Measurements from ENCODE around the gene INPP5B.
"Not testable (repeated sequence)": the region's sequence is repeated elsewhere in the genome, so short reads cannot be mapped to it uniquely, and the experiment has no call there.

The INPP5B gene

GRCh38 chr1:37948166-37948565 lies 1.3 kb upstream of the INPP5B start:
- no peak for DNase-seq (ENCODE audit: low read depth)

DNA sequence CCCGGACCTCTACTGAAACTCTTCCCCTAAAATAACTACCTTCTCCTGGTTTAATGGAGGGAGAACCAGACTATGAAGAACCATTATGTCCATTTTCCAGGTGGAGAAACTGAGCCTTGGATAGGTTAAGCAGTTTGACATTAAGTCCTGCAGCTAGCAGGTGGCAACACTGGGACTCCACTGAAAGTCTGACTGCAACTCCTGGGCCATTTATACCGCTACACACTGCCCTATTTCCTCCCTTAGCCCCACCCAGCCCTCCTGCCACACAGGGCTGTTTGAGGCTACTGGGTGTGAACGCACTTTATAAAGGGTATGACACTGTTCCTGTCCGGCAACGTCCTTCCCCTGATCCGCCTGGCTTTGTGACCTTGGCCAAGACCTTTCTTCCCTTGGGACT lies 511 bp upstream of the INPP5B start:
- DNase-seq (ENCODE audit: low read depth), result no peak

DNA sequence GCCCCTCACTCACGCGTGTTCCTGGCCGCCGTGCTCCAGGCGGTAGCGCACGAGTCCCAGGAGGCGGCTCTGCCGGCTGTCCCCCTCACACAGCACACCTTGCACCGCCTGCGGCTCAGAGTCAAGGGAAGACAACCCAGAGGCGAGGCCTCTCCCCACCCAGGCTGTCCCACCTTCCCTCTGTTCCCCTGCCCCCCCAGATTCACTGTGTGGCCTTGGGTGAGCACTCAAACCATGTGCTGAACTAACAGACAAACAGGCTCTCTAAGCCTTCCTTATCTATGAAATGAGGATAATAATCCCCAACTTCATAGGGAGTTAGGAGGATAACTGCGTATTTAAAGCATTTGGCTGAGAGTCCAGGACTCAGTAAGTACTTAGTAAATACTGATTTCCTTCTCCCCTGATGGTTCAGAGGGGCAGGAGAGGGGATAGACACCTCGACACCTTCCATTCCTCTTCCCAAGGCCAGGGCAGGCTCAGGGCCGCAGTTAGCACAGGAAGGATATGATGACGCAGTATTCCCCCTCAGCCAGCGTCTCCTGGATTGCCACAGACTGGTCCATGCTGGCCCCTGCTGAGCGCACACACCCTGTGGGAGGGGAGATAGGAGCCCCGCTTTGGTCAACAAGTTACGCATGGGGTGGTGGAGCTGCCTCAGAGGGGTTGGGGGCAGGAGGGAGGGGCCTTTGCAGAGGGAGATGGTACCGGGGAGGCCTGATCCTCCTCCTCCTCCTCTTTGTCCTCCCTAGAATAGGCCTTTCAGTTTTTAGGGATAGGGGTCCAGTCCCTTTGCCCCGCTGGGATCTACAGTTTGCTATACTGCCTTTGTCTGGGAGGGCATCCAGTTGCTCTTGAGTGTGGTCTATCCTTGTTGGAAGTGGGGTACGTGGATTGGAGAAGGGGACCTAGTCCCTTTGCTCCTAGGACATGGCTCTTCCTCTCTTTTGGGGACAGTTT lies 830 bp downstream of the INPP5B start:
- DNase-seq (ENCODE audit: low read depth), result no peak

GRCh38 chr1:37945251-37945650 lies 1.6 kb downstream of the INPP5B start:
- no peak for DNase-seq (ENCODE audit: low read depth)

GRCh38 chr1:37944816-37945215 lies 2.0 kb downstream of the INPP5B start:
- DNase-seq (ENCODE audit: low read depth), result no peak

GRCh38 chr1:37944086-37944763 lies 2.6 kb downstream of the INPP5B start:
- DNase-seq (ENCODE audit: low read depth), result no peak

DNA sequence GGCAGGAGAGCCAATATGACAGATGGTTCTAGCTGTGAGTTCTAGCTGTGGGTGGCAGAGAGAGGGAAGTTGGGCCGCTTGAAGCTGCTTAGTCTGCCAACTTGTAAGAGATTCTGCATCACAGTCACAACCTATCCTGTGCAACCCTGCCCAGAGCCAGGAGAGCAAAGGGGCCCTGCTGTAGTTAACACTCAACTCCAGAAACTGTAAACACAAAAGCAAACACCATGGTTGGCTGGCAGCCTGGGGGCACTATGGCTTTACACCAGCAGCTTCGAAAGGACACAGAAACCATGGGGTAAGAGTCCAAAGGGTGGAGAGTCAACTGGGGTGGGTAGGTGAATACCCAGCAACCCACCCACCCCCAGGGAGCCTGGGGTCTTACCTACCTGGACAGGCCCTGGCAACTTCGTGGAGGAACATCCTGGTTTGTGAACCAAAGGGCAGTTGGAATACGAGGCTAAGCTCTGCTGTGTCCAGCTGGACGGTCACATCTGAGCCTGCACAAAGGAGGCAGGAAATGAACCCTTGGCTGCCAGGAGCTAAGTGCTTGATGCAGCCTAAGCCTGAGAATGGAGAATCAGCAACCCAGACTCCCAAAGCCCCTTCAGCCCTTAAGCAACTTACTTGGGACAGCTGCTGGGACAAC lies 6.4 kb downstream of the INPP5B start:
- DNase-seq (ENCODE audit: low read depth), result no peak

DNA sequence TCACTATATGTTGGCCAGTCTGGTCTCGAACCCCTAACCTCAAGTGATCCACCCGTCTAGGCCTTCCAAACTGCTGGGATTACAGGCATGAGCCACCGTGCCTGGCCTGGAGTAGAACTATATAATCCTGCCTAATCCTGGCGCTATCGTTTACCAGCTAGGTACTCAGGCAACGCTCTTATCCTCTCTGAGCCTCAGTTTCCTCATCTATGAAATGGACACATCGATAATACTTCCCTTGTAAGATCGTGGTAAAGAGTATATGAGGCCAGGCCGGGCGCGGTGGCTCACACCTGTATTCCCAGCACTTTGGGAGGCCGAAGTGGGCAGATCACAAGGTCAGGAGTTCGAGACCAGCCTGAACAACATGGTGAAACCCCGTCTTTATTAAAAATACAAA lies 10.1 kb downstream of the INPP5B start:
- not testable (repeated sequence) for DNase-seq (ENCODE audit: low read depth)

DNA sequence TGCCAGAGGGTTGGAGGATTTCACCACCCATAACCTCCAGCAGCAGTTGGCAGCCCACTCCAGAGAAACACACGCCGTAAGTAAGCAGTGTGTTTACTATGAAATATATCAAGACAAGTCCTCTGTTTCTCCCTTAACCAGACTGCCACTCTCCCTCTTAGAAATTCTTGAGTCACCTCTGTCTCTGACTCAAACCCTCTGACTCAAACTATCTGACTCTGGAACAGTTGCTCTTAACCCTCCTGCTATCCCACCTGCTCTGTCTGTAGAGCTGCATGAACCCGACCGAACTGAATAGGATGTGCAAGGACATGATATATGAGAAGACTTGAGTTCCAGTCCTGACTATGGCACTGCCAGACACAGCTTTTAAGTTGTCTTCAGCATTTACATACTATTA lies 14.1 kb downstream of the INPP5B start:
- DNase-seq (ENCODE audit: low read depth), result no peak

GRCh38 chr1:37931361-37932158 lies 15.3 kb downstream of the INPP5B start:
- peak; percentile 95 for DNase-seq (ENCODE audit: low read depth)

DNA sequence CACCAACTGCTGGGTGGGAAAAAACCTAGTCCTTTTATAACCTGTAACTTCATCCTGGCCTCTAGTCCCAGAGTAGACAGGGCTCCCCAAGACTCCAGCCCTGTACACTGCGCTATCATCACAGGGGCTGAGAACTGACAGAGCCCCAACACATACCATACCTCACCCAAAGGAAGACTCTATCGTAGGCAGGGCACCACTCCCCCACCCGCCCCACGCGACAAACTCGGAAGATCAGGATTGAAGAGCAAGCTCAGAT lies 15.8 kb downstream of the INPP5B start:
- no peak for DNase-seq (ENCODE audit: low read depth)

DNA sequence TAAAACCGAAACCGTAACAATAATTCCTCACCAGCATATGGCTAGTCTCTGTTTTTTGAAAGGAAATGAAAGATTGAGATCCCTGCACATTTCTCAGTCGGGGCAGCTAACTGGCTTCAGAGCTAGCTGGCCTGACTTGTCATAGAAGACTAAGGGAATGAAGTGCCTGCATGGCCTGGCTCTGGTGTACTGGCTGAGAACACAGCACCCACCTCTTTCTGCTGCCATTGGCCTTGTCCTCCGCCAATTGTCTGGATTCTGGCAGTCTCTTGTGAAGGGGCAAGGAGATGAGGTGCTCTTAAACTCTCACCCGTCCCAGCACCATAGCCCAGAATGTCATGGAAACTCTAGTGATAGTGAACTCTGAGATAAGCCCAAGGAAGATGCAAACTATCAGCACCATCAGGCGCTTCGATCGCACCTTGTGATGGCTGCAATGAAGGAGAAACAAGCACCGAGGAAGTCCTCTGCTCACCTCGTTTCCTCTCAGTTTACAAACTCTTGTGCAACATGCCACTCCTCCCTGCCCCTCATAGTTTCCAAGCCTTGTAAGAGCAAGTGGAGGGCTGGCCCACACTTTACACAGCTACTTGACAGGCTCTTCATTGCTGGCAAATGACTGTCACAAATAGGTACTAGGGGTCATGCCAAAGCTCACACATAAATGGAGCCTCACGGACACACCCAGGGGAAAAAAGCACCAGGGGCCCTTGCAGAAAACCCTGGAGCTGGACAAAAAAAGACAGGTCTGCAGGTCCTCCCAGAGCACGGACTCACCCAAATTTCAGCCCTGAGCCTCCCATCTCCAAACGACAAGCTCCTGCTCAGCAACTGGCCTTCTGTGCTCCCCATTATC lies 16.4 kb downstream of the INPP5B start:
- peak; percentile 23 for DNase-seq (ENCODE audit: low read depth)

- DNase-seq (ENCODE audit: low read depth), result no peak
These were observed 20.6 kb downstream of the INPP5B start for GRCh38 chr1:37926038-37926924.

DNA sequence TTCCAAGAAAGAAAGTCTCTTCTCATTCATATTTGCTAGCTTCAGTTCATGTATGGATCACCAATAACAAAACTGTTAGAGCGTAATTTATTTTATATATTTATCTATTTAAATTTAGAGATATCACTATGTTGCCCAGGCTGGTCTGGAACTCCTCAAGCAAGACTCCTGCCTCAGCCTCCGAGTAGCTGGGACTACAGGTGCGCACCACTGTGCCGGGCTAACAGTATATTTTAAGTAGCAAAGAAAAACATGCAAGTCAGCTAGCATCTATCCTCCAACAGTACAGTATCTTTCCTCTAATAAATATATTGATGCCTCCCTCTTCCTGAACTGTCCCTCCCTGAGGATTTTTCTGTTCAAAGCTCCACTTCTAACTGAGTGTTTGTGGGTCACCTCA lies 21.5 kb downstream of the INPP5B start:
- DNase-seq (ENCODE audit: low read depth), result no peak

- no peak for DNase-seq (ENCODE audit: low read depth)
These were observed 23.3 kb downstream of the INPP5B start for GRCh38 chr1:37923551-37923889.

GRCh38 chr1:37922767-37923550 lies 23.9 kb downstream of the INPP5B start:
- no peak for DNase-seq (ENCODE audit: low read depth)

DNA sequence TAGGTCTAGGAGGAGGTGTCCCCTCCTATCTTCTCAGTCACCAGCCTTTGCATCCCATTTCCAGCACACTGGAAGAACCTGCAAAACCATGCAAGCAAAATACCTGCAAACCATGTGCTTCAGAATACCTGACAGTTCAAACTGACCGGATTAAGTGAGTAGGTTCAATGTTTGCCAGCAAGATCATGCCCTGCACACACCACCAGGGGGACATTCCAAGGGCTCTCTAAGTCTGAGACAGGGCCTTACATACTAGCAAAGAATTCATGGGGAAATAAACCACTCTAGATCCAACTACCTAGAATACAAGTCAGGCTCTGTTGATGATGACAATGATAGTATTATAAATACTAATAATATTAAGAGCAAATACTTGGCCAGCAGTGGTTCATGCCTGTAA lies 27.6 kb downstream of the INPP5B start:
- no peak for DNase-seq (ENCODE audit: low read depth)

DNA sequence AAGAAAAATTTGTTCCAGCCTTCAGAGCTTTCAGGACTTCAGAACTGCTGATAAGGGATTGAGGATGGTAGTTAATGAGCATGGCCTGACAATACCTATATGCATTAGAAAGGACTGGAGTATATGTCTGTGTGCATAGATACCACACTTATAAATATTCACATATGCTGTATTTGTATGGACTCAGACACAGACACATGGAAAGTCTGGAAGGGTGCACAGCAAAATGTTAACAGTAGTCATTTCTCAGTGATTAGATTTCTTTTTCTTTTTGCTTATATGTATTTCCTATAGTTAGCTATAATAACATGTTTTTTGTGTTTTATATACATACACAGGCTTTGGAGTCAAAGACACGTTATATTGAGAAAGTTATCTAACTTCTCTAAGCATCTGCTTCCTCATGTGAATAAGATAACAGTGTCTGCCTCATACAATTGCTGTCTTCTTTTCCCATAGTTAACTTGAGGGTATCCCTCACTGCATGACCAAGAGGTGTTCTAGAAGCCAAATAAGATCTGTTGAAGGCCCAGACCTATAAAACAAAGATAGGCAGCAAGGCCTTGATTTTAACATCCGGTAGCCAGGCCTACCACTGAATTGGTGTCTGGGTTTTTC lies 31.3 kb downstream of the INPP5B start:
- no peak for DNase-seq (ENCODE audit: low read depth)
